ENCODE measurements around the gene HLA-DRB5. TPM values are rescaled to one million over a fixed set of nuclear protein-coding genes. Genes with fewer than 3 reads are reported as not detected.
"Not testable (repeated sequence)": the region's sequence is repeated elsewhere in the genome, so short reads cannot be mapped to it uniquely, and the experiment has no call there.

Gene HLA-DRB5
- polyA plus RNA-seq, 1 donor from 2014 or later: 92.6 TPM

- H3K4me3 Mint-ChIP-seq: no peak overlapping the region
- peaks cover 4% of the 10 kb centered on the region for H3K36me3 Mint-ChIP-seq
- H3K4me1 Mint-ChIP-seq: peaks cover 0 to 10% (median 0%) of the 10 kb centered on the region in 3 donors
- H3K9me3 Mint-ChIP-seq: peaks cover 0 to 2% (median 0%) of the 10 kb centered on the region in 3 donors
- H3K27ac Mint-ChIP-seq: no peak overlapping the region
- no peaks in the 10 kb centered on the region for H3K27me3 Mint-ChIP-seq
These were observed 9.8 kb upstream of the HLA-DRB5 start for GRCh38 chr6:32539839-32540238.

GRCh38 chr6:32530431-32530793, 325 bp upstream of the HLA-DRB5 start:
- Mint-ChIP-seq H3K4me3 (peak overlapping the region in 2 of 4 donors; percentile 96 to 97), H3K4me1 (peaks cover 3 to 20% (median 13%) of the 10 kb centered on the region in 3 donors), H3K27ac (peak overlapping the region; percentile 47 to 97 (median 81)), H3K36me3 (peaks cover 10% of the 10 kb centered on the region)
- H3K9me3 Mint-ChIP-seq, H3K27me3 Mint-ChIP-seq: not testable (repeated sequence)

- no peaks in the 10 kb centered on the region for H3K9me3 Mint-ChIP-seq
- H3K4me3 Mint-ChIP-seq: peak overlapping the region; percentile 78 to 94 (median 80)
These were observed 7.6 kb downstream of the HLA-DRB5 start for GRCh38 chr6:32522302-32523047.

DNA sequence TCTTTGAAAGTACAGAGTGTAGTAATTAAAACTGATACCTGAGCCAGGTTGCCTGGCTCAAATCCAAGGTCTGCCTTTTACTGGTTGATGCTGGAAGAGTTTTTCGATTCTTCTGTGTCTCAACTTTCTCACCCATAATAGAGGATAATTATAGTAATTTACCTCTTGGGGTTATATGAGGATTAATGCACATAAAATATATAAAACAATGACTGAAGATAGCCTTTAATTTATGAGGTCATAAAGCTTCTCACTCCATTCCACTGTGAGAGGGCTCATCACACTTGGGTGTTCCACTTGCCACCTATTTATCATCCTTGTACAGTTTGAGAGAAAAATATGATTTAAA, 10.2 kb downstream of the HLA-DRB5 start:
- H3K27me3 Mint-ChIP-seq: no peaks in the 10 kb centered on the region
- no peaks in the 10 kb centered on the region for H3K9me3 Mint-ChIP-seq
- peak overlapping the region in 1 of 4 donors; percentile 65 for H3K4me3 Mint-ChIP-seq
- H3K27ac Mint-ChIP-seq: no peak overlapping the region
- H3K4me1 Mint-ChIP-seq: peaks cover 12 to 38% (median 19%) of the 10 kb centered on the region in 3 donors
- peaks cover 9% of the 10 kb centered on the region for H3K36me3 Mint-ChIP-seq

More at GRCh38 chr6:32522302-32523047, 7.6 kb downstream of the HLA-DRB5 start:
- peaks cover 14 to 50% (median 19%) of the 10 kb centered on the region in 3 donors for H3K4me1 Mint-ChIP-seq
- H3K36me3 Mint-ChIP-seq: peaks cover 14% of the 10 kb centered on the region
- H3K27ac Mint-ChIP-seq: peak overlapping the region; percentile 57 to 85 (median 67)
- H3K27me3 Mint-ChIP-seq: no peaks in the 10 kb centered on the region

- Mint-ChIP-seq H3K27me3 (no peaks in the 10 kb centered on the region), H3K36me3 (peaks cover 9% of the 10 kb centered on the region), H3K9me3 (no peaks in the 10 kb centered on the region), H3K27ac (no peak overlapping the region), H3K4me3 (peak overlapping the region in 1 of 4 donors; percentile 65), H3K4me1 (peaks cover 9 to 34% (median 15%) of the 10 kb centered on the region in 3 donors)
These were observed 10.8 kb downstream of the HLA-DRB5 start for GRCh38 chr6:32519118-32519909.

- no peak overlapping the region for H3K4me3 Mint-ChIP-seq
- H3K9me3 Mint-ChIP-seq: no peaks in the 10 kb centered on the region
- peaks cover 2 to 24% (median 7%) of the 10 kb centered on the region in 3 donors for H3K4me1 Mint-ChIP-seq
- H3K27ac Mint-ChIP-seq: peak overlapping the region in 1 of 3 donors; percentile 73
- no peaks in the 10 kb centered on the region for H3K27me3 Mint-ChIP-seq
- peaks cover 2% of the 10 kb centered on the region for H3K36me3 Mint-ChIP-seq
These were observed 12.2 kb downstream of the HLA-DRB5 start for GRCh38 chr6:32517654-32518445.

GRCh38 chr6:32501016-32501415, 29.1 kb downstream of the HLA-DRB5 start:
- peaks cover 2% of the 10 kb centered on the region for H3K36me3 Mint-ChIP-seq
- H3K27me3 Mint-ChIP-seq: no peaks in the 10 kb centered on the region
- no peak overlapping the region for H3K4me3 Mint-ChIP-seq
- H3K4me1 Mint-ChIP-seq: peaks cover 0 to 9% (median 5%) of the 10 kb centered on the region in 3 donors
- peak overlapping the region in 1 of 3 donors; percentile 17 for H3K27ac Mint-ChIP-seq
- no peaks in the 10 kb centered on the region for H3K9me3 Mint-ChIP-seq

DNA sequence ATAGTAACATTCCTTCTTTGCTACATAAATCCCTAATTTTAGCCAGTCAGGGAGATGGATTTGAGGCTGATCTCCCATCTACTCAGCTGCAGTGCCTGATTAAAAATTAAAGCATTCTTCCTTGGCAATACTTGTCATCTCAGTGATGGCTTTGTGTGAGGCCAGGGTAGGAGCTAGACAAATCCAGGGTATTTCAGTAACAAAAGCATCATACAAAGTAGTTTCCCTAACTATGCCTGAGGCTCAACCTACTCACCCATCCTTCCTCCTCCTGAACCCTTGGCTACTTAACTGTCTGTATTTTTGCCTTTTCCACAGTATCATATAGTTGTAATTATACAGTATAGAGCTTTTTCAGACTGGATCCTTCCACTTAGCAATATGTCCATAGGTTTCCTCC, 37.7 kb downstream of the HLA-DRB5 start:
- H3K36me3 Mint-ChIP-seq: peaks cover 3% of the 10 kb centered on the region

GRCh38 chr6:32491700-32492099, 38.4 kb downstream of the HLA-DRB5 start:
- H3K36me3 Mint-ChIP-seq: peaks cover 3% of the 10 kb centered on the region
- no peaks in the 10 kb centered on the region for H3K27me3 Mint-ChIP-seq
- H3K9me3 Mint-ChIP-seq: no peaks in the 10 kb centered on the region
- peaks cover 0 to 8% (median 4%) of the 10 kb centered on the region in 3 donors for H3K4me1 Mint-ChIP-seq
- peak overlapping the region in 1 of 3 donors; percentile 35 for H3K27ac Mint-ChIP-seq
- H3K4me3 Mint-ChIP-seq: peak overlapping the region in 1 of 4 donors; percentile 78

More for the DNA sequence above, 37.7 kb downstream of the HLA-DRB5 start:
- Mint-ChIP-seq H3K4me1 (peaks cover 0 to 8% (median 4%) of the 10 kb centered on the region in 3 donors), H3K27ac (no peak overlapping the region), H3K27me3 (no peaks in the 10 kb centered on the region), H3K9me3 (no peaks in the 10 kb centered on the region), H3K4me3 (peak overlapping the region in 1 of 4 donors; percentile 78)

- no peak overlapping the region for H3K27ac Mint-ChIP-seq
- no peaks in the 10 kb centered on the region for H3K27me3 Mint-ChIP-seq
- H3K4me3 Mint-ChIP-seq: no peak overlapping the region
- H3K36me3 Mint-ChIP-seq: peaks cover 3% of the 10 kb centered on the region
- H3K9me3 Mint-ChIP-seq: no peaks in the 10 kb centered on the region
- peaks cover under 1 to 12% (median 8%) of the 10 kb centered on the region in 3 donors for H3K4me1 Mint-ChIP-seq
These were observed 42.0 kb downstream of the HLA-DRB5 start for GRCh38 chr6:32488083-32488482.

GRCh38 chr6:32484614-32484998, 45.5 kb downstream of the HLA-DRB5 start:
- H3K27me3 Mint-ChIP-seq: no peaks in the 10 kb centered on the region
- peaks cover 5 to 12% (median 11%) of the 10 kb centered on the region in 3 donors for H3K4me1 Mint-ChIP-seq

GRCh38 chr6:32483968-32484613, 46.0 kb downstream of the HLA-DRB5 start:
- no peaks in the 10 kb centered on the region for H3K27me3 Mint-ChIP-seq
- peaks cover 5 to 12% (median 11%) of the 10 kb centered on the region in 3 donors for H3K4me1 Mint-ChIP-seq
- H3K36me3 Mint-ChIP-seq: peaks cover 3% of the 10 kb centered on the region
- peaks cover 0 to 3% (median 2%) of the 10 kb centered on the region in 3 donors for H3K9me3 Mint-ChIP-seq
- H3K27ac Mint-ChIP-seq: peak overlapping the region in 1 of 3 donors; percentile 86
- no peak overlapping the region for H3K4me3 Mint-ChIP-seq

More at GRCh38 chr6:32484614-32484998, 45.5 kb downstream of the HLA-DRB5 start:
- H3K4me3 Mint-ChIP-seq: no peak overlapping the region
- peak overlapping the region; percentile 1 to 86 (median 58) for H3K27ac Mint-ChIP-seq
- H3K9me3 Mint-ChIP-seq: no peaks in the 10 kb centered on the region
- H3K36me3 Mint-ChIP-seq: peaks cover 2% of the 10 kb centered on the region

DNA sequence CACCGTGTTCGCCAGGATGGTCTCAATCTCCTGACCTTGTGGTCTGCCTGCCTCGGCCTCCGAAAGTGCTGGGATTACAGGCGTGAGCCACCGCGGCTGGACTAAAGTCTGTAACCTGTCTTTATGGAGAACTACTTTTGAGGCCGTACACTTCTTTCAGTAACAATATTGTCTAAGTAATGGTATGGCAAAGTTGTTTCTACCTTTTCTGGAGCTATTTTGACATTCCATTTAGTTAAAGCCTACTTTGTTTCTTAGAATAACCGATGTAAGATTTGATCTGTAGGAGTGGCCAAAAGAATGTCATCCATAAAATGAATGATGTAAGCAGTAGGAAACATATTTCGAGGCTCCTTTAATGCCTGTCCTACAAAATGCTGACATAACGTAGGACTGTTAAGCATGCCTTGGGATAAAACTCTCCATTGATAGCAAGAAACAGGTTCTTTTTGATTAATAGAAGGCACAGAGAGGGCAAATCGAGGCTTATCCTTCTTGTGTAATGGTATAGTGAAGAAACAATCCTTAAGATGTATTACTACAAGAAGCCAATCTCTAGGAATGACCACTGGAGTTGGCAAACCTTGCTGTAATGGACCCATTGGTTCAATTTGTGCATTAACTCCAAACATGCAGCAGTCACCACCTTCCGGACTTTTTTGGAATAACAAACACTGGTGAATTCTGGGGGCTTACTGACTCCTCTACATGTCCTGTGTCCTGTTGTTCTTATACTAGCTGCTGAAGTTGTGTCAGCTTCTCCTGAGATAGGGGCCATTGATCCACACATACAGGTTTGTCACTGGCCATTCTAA, 54.5 kb downstream of the HLA-DRB5 start:
- Mint-ChIP-seq H3K4me1 (peaks cover 17 to 28% (median 22%) of the 10 kb centered on the region in 3 donors), H3K9me3 (peaks cover 0 to 15% (median 5%) of the 10 kb centered on the region in 3 donors), H3K27me3 (peaks cover 1% of the 10 kb centered on the region), H3K27ac (peak overlapping the region in 2 of 3 donors; percentile 76 to 95), H3K36me3 (peaks cover 8% of the 10 kb centered on the region), H3K4me3 (no peak overlapping the region)

All from IgD-negative memory B cell (primary cell).